ENCODE data around the gene MSS51.

DNA sequence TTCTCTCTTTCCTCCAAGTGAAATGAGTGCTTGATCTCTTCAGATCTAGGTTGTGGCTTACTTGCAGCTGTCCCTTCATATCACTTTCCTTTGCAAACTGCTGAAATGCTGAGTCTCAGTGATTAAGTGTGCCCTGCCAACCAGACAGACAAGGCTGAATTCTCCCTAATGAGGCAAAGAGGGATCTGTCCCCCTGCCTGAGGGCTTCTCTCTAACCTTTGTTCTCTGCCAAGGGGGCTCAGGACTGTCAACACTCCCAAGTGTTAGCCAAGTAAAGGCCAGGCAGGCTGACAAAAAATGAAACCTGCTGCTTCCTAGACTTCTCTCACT, at the start of gene MSS51:
- TF ChIP-seq, protein P1, sequence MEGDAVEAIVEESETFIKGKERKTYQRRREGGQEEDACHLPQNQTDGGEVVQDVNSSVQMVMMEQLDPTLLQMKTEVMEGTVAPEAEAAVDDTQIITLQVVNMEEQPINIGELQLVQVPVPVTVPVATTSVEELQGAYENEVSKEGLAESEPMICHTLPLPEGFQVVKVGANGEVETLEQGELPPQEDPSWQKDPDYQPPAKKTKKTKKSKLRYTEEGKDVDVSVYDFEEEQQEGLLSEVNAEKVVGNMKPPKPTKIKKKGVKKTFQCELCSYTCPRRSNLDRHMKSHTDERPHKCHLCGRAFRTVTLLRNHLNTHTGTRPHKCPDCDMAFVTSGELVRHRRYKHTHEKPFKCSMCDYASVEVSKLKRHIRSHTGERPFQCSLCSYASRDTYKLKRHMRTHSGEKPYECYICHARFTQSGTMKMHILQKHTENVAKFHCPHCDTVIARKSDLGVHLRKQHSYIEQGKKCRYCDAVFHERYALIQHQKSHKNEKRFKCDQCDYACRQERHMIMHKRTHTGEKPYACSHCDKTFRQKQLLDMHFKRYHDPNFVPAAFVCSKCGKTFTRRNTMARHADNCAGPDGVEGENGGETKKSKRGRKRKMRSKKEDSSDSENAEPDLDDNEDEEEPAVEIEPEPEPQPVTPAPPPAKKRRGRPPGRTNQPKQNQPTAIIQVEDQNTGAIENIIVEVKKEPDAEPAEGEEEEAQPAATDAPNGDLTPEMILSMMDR (IDR thresholded peaks at IDR 0.05; ENCODE audit: poor library complexity, severe bottlenecking): no peak
- TF ChIP-seq EZH2 (IDR thresholded peaks at IDR 0.05; ENCODE audit: borderline replicate concordance, insufficient read depth, low read length, poor library complexity, severe bottlenecking) (no peak), SMC3 (conservative IDR thresholded peaks at IDR 0.05; ENCODE audit: poor library complexity) (no peak), POLR2AphosphoS5 (IDR thresholded peaks at IDR 0.05) (no peak), EP300 (conservative IDR thresholded peaks at IDR 0.05; ENCODE audit: poor library complexity, severe bottlenecking) (no peak)
- TF ChIP-seq, protein P2, sequence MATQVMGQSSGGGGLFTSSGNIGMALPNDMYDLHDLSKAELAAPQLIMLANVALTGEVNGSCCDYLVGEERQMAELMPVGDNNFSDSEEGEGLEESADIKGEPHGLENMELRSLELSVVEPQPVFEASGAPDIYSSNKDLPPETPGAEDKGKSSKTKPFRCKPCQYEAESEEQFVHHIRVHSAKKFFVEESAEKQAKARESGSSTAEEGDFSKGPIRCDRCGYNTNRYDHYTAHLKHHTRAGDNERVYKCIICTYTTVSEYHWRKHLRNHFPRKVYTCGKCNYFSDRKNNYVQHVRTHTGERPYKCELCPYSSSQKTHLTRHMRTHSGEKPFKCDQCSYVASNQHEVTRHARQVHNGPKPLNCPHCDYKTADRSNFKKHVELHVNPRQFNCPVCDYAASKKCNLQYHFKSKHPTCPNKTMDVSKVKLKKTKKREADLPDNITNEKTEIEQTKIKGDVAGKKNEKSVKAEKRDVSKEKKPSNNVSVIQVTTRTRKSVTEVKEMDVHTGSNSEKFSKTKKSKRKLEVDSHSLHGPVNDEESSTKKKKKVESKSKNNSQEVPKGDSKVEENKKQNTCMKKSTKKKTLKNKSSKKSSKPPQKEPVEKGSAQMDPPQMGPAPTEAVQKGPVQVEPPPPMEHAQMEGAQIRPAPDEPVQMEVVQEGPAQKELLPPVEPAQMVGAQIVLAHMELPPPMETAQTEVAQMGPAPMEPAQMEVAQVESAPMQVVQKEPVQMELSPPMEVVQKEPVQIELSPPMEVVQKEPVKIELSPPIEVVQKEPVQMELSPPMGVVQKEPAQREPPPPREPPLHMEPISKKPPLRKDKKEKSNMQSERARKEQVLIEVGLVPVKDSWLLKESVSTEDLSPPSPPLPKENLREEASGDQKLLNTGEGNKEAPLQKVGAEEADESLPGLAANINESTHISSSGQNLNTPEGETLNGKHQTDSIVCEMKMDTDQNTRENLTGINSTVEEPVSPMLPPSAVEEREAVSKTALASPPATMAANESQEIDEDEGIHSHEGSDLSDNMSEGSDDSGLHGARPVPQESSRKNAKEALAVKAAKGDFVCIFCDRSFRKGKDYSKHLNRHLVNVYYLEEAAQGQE (IDR thresholded peaks at IDR 0.05; ENCODE audit: borderline replicate concordance): no peak
